Mesodermal cell (in vitro differentiated cells): ENCODE results near the gene PISD. TPM values are rescaled to one million over a fixed set of nuclear protein-coding genes. Genes with fewer than 3 reads are reported as not detected.
"Not testable (repeated sequence)": the region's sequence is repeated elsewhere in the genome, so short reads cannot be mapped to it uniquely, and the experiment has no call there.

Experiments
- H3K27ac ChIP-seq: 2 replicates; pipeline ENCODE4 v1.7.0; 2013; ENCODE audit warnings: mild to moderate bottlenecking, low read depth, low read length, moderate library complexity; ENCODE audit not compliant: severe bottlenecking
- H3K36me3 ChIP-seq: 2 replicates; pipeline ENCODE4 v1.7.1; 2013; ENCODE audit warnings: mild to moderate bottlenecking, low read length, moderate library complexity; ENCODE audit not compliant: control insufficient read depth, insufficient read depth
- H3K4me1 ChIP-seq: one replicate; pipeline ENCODE4 v1.7.1; 2013; ENCODE audit warnings: mild to moderate bottlenecking, low read length; ENCODE audit not compliant: insufficient read depth, control insufficient read depth, poor library complexity, severe bottlenecking
- H3K4me3 ChIP-seq: 2 replicates; pipeline ENCODE4 v1.7.0; 2013; ENCODE audit warnings: low read length, control low read depth, mild to moderate bottlenecking; ENCODE audit not compliant: insufficient read depth, poor library complexity, severe bottlenecking; ENCODE audit errors: extremely low read depth
- H3K9me3 ChIP-seq: 2 replicates; pipeline ENCODE4 v1.7.1; 2013; ENCODE audit warnings: mild to moderate bottlenecking, low read length, moderate library complexity; ENCODE audit not compliant: control insufficient read depth
- WGBS, 2 experiments: methylation state at CpG; one replicate each; pipeline ENCODE4 v1.1.5; 2013; ENCODE audit warnings: missing lambda C conversion rate in 2 of 2; ENCODE audit not compliant: insufficient coverage in 2 of 2; 5-methylcytosine and 5-hydroxymethylcytosine counted together
- polyA plus RNA-seq, 2 experiments: library from polyadenylated mRNA; stranded (reverse); fragments of 50-300 nt; gene quantifications; one replicate each; pipeline ENCODE4 v1.2.3, GENCODE V29; 2013

PISD gene
- polyA plus RNA-seq (2013, experiment 1 of 2) = 29.5 TPM
- 25.3 TPM for polyA plus RNA-seq (2013, experiment 2 of 2)

DNA sequence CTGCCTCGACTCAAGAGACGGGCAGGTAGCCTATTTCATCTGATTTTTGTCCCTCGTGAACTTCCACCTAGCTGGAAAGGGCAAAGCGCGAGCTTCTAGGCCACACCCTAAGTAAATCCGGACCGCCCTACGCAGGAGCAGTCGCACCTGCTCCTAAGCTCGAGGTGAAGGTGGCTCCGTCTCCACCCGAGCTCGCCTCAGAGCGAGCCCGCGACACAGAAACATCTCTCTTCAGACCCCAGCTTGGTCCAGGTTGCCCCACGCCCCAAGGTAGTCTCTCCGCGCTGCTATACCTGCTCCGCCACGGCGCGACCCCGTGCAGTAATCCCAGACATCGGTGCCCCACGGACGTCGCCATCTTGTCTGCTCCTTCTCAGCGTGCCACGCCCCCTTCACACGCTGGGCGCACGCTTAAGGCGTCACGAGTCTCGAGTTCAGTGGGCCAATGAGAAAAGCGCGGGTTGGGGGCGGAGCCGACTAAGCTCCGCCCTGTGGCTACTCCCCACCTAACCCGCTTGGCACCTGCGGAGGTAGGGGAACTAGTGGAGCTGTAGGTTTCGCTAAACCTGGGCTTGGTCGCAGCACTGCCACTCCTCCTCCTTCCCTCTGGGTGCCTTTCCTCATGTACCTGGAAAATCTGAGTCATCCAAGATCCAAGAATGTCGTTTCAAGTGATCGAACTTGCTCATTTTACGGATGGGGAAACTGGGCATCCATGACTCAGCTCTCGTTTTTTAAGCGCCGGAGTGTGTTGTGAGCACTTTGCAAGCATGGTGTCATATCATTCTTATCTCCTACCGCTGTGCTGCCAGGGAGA, at the start of gene PISD:
PISD (minus strand) TSS at position 365 of the 817 bp plus-strand sequence; CDS start at position 358, 7 bp downstream.
- Histone ChIP-seq H3K9me3 (no peaks in the 10 kb centered on the region), H3K4me1 (peaks cover 4% of the 10 kb centered on the region), H3K36me3 (no peaks in the 10 kb centered on the region), H3K27ac (peak within 1 kb of the TSS; percentile 74), H3K4me3 (peak within 1 kb of the TSS; percentile 88)
- 4 to 9% methylated on average over 34 to 52 of the region's 52 CpGs for WGBS, 2 experiments

- H3K4me1 ChIP-seq = not testable (repeated sequence)
- WGBS, 2 experiments = 91 to 97% methylated on average over 9 to 10 of the region's 12 CpGs
- peaks cover 77% of the 10 kb centered on the region for H3K36me3 ChIP-seq
Measured at GRCh38 chr22:31711226-31711625, 49.2 kb upstream of the PISD start.

DNA sequence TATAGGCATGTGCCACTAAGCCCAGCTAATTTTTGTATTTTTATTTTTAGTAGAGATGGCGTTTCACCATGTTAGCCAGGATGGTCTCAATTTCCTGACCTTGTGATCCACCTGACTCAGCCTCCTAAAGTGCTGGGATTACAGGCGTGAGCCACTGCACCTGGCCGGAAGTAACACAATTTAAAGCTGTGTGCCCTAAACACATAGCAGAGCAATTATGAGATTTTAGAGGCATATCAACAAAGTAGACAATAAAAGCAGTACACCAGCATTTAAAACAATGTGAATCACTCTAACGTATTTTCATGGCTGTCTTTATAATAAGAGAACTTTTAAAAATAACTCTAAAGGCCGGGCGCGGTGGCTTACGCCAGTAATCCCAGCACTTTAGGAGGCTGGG, 45.5 kb upstream of the PISD start:
- Histone ChIP-seq H3K4me1 (no peaks in the 10 kb centered on the region), H3K4me3 (no peak overlapping the region), H3K9me3 (no peaks in the 10 kb centered on the region), H3K36me3 (peaks cover 71% of the 10 kb centered on the region), H3K27ac (no peak overlapping the region)
- 87 to 93% methylated on average over 3 to 7 of the region's 8 CpGs for WGBS, 2 experiments

More at GRCh38 chr22:31711226-31711625, 49.2 kb upstream of the PISD start:
- H3K4me3 ChIP-seq, H3K27ac ChIP-seq, H3K9me3 ChIP-seq: not testable (repeated sequence)

GRCh38 chr22:31695423-31695822, 33.4 kb upstream of the PISD start:
- Histone ChIP-seq H3K36me3 (peaks cover 90% of the 10 kb centered on the region), H3K9me3 (no peaks in the 10 kb centered on the region)
- 87 to 100% methylated on average over 3 of the region's 4 CpGs for WGBS, 2 experiments

GRCh38 chr22:31694046-31694445, 32.0 kb upstream of the PISD start:
- not testable (repeated sequence) for H3K4me1 ChIP-seq, H3K9me3 ChIP-seq, H3K4me3 ChIP-seq, H3K27ac ChIP-seq
- peaks cover 93% of the 10 kb centered on the region for H3K36me3 ChIP-seq
- 94 to 96% methylated on average over 8 to 11 of the region's 11 CpGs for WGBS, 2 experiments

More at GRCh38 chr22:31695423-31695822, 33.4 kb upstream of the PISD start:
- Histone ChIP-seq H3K4me3 (no peak overlapping the region), H3K4me1 (no peaks in the 10 kb centered on the region), H3K27ac (no peak overlapping the region)

- no peaks in the 10 kb centered on the region for H3K4me1 ChIP-seq
- no peaks in the 10 kb centered on the region for H3K9me3 ChIP-seq
- no peak overlapping the region for H3K4me3 ChIP-seq
- H3K27ac ChIP-seq = no peak overlapping the region
- H3K36me3 ChIP-seq = peaks cover 91% of the 10 kb centered on the region
- 100% methylated on average over 1 of the region's 1 CpG; no CpG with 5 or more reads in 1 of the 2 experiments for WGBS, 2 experiments
Measured at GRCh38 chr22:31692186-31692886, 30.3 kb upstream of the PISD start.

GRCh38 chr22:31691408-31691807, 29.4 kb upstream of the PISD start:
- no peak overlapping the region for H3K27ac ChIP-seq
- H3K36me3 ChIP-seq = peaks cover 91% of the 10 kb centered on the region
- H3K4me3 ChIP-seq = no peak overlapping the region
- WGBS, 2 experiments = 64 to 71% methylated on average over 2 to 3 of the region's 3 CpGs
- H3K4me1 ChIP-seq = no peaks in the 10 kb centered on the region
- H3K9me3 ChIP-seq = no peaks in the 10 kb centered on the region

DNA sequence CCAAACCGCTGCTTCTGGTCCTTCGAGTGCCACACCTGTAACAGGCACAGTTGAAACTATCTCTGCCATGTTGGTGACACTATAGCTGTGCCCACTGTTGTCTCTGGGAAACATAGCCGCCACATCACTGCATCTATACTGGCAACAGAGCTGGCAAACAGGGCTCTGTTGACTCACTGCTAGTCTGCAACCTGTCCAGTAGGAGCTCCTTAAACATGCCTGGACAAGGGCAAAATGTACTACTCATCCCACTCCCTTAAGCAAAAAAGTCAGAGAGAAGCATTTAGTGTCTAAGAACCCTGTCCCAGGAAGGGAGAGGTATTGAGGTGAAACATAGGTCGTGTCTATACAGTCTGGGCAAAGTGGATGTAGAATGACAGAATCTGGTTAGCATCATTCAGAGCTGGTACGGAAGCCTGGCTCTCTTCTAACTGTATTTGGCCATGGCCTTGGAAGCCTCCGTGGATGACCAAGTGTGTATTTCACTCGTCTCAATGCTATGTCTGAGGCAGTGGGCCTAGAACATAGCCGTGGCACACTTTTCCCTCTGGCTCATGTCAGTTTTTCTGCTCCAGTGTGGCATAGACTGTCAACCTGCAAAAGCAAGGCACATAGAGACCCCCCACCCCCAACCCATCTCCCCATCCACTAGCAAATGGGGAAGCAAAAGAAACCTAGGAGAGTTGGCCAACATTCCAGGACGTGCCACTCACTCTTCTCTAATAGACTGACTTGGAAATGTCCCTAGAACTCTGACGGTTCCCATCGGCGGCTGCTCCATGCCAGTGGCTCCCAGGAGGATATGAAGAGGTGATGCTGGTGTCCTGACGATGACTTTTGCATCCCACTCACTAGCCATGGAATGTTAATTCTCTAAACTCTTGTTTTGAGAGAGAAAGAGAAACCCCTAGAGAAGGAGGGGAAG, 21.4 kb upstream of the PISD start:
- H3K36me3 ChIP-seq = peaks cover 45% of the 10 kb centered on the region
- H3K4me3 ChIP-seq = no peak overlapping the region
- WGBS, 2 experiments = 91 to 93% methylated on average over 8 to 11 of the region's 13 CpGs
- H3K27ac ChIP-seq = no peak overlapping the region
- no peaks in the 10 kb centered on the region for H3K4me1 ChIP-seq
- no peaks in the 10 kb centered on the region for H3K9me3 ChIP-seq

GRCh38 chr22:31682751-31683150, 20.7 kb upstream of the PISD start:
- Histone ChIP-seq H3K27ac (no peak overlapping the region), H3K36me3 (peaks cover 40% of the 10 kb centered on the region), H3K9me3 (no peaks in the 10 kb centered on the region), H3K4me3 (no peak overlapping the region), H3K4me1 (no peaks in the 10 kb centered on the region)
- WGBS, 2 experiments = 93 to 96% methylated on average over 6 to 7 of the region's 7 CpGs
